ENCODE data around the gene DCAF8.

DCAF8 gene

DNA sequence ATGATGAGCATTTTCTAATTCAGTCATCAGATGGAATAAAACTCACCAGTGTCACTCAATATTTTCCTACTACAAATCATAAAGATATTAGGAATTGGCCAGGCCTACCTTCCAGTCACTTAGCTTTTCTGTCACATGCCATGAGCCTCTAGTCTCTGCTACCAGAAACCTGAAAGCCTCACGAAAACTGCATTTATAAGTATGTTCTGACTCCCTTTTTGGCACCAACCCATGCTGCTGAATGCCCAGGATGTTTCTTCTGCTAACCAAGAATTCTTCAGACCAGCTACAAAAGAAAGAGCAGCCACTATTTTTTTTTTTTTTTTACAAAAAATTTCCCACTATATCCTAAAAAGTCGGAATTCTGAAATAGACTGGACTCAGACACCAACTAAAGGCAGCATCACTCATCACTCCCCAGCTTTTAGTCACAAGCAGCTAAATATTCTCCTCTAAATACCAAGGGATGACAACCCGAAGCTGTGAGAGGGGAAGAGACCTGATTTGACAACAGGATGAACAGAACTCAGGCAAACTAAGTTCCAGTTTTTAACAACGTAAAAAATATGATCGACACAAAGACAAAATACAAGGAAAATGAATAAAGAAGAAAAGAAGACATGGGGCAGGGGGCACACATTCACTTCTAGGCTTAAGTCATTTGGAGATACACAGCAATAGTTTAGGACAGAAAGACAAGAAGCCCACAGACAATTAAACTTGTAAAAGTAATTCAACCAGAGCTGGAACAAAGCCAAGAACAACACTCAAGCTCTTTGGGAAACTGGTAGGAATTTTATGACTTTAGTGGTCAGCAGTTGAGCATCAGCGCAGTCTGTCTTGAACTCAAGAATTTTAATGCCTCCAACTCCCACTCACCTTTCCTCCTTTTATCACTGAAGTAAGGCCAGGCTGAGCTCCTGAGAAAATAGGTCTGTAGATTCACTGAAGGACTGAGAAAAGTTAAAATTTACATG lies 1.7 kb downstream of the DCAF8 start:
- peak; percentile 44 for DNase-seq

DNA sequence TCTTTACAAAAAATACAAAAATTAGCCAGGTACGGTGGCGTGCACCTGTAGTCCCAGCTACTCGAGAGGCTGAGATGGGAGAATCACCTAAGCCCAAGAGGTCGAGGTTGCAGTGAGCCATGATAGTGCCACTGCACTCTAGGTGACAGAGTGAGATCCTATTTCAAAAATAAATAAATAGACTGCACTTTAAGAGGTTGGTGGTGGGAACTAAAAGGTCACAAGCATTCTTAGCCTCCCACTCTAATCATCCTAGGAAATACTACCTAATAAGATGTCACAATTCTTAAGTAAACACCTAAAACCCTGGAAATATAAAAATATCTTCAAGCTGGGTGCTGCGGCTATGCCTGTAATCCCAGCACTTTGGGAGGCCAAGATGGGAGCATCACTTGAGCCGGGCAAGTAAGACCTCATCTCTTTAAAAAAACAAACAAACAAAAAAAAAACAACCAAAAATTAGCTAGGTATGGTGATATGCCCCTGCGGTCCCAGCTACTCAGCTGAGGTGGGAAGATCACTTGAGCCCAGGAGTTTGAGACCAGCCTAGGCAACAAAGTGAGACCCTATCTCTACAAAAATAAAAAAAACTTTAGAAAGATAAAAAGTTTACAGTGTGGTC lies 4.1 kb downstream of the DCAF8 start:
- DNase-seq = no peak

DNA sequence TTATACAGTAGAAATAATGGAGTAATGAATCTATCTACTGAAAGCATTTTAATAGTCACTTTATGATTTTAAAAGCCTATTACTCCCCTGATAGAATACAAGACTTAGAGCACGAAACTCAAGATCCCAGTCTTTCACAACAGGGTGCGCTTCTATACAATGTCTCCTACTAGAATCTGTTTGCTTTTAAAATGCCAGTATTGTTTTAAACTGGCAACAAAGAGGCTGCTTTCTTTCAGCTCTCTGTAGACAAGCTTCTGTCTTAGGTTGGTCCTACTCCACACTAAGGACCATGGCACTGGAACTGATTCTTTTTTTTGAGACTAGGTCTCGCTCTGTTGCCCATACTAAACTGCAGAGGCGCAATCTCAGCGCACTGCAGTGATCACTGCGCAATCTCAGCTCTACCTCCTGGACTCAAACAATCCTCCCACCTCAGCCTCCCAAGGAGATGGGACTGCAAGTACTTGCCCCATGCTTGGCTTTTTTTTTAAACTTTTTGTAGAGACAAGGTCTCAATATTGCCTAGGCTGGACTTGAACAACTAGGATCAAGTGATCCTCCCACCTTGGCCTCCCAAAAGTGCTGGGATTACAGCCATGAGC lies 4.8 kb downstream of the DCAF8 start:
- DNase-seq = no peak

DNA sequence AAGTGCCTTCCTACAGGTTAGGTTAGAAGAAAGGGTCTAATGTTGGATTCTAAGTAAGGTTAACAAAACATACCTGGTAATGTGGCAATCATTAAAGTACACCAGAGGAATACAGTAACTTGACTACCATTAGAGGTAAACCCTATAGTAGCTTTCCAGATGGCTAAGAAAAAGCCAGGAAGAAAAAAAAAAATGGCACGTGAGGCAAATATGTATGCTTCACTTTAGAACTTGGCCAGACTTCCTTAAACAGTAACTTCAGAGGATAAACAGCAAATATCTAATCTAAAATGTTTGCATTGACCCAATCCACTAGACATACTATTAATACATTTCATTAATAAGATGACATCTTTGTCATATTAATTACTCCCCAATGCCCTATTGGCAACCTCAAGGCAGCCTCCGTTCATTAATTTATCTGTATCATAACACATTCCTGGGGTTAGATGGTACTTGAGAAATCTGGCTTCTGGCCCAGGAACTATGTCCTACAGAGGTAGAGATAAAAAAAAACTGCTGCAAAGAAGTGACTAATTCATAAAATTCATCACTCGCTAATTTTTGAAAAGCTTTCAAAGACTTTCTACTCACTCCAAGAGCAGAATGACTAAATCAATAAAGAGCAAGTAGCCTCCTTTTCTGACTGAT lies 5.8 kb downstream of the DCAF8 start:
- peak; percentile 93 for DNase-seq

DNA sequence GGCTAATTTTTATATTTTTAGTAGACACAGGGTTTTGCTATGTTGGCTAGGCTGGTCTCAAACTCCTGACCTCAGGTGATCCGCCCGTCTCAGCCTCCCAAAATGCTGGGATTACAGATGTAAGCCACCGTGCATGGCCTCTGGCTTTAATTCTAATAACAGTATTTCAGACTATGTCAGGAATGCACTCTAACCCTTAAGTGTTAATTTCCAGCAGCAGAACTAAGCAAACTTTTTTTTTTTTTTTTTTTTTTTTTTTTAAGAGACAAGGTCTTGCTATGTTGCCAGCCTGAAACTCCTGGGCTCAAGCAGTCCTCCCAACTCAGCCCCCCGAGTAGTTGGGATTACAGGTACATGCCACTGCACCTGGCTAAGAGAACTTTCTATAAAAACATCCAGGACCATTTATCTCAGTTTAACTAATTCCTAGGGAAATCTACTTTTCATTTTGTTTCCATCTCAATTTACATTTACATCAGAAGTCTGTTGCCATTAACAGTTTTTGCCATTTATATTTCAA lies 6.5 kb downstream of the DCAF8 start:
- DNase-seq = no peak

DNA sequence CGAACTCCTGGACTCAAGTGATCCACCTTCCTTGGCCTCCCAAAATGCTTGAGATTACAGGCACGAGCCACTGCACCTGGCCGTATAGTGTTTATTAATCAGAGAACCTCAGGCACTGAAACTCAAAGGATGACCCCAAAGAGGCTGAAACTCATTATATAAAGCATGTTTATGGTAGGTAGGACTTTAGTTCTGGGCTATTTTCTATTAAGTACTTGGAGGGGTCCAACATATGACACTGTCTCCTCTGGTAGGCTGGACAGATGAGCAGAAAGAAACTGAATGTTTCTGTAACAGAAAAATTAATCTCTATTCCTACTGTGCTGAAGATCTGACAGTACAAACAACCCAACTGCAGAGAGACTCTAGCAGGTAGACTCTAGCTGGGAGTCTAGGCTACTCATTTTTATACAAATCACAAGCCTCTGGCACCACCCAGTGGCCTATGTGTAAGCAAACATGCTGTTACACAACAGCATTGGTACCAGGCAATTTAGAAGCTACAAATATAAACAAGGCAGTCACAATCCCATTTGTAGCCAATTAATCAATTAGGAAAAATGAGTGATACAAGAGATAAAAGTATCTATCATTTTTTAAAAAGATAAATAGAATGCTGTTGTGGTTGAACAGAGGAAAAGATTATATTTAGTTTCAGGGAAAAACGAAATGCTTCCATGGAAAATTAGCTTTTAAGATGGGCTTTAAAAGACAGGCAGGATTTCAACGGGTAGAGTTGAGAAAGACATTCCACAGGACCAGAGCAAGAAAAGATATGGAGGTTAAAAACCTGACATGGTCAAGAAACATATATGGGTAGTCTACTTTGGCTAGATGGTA lies 10.4 kb downstream of the DCAF8 start:
- DNase-seq = peak; percentile 90

DNA sequence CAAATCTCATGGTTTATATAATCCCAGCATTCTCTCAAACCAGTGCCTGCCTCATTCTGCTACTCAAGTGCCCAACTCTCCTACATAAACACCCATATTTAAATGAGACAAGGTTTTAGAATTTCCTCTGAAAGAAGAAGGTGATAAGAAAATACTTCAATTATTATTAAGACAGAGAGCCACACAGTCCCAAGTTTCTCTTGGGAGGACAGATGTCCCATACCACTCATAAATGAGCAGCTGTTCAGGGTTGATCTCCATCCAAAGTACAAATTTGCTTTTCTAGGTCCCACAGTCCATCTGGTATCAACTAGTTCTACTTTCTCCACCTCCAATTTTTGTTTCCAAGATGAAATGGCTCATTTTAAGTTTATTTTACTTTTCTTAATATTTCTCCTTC lies 11.3 kb downstream of the DCAF8 start:
- no peak for DNase-seq

DNA sequence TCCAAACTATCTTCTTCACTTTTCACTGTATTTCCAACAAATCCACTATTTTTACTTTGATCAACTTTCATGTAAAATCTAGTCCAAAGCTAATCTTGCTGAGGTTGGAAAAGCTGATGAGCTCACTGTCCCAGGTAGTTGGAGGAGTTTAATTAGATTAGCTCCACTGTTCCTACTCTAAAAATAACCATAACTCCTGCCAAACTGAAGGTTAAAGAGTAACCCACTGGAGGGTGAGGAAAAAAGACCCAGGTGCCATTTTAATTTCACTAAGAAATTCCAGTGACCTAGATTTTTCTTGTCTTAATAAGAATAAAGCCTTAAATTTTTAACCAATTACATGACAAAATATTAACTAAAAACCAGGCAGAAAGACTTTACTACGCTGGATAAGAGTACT lies 15.3 kb downstream of the DCAF8 start:
- DNase-seq = no peak

DNA sequence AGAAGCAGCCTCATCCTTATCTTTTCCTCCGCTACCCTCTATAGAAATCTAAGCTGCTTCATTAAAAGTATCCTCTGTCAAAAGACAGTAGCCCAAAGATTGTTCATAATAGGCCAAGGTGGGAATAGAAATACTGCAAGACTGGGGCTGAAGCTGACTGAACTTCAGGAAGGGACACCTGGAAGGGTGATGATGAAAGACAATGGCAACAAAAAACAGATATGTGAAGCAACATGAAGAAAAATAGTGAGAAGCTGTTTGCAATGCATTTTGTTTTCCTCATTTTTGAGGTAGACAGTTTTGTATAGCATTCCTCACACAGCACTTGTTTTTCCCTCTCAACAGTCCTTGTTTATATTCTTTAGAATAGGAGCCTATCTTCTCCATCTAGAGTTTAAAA lies 16.9 kb downstream of the DCAF8 start:
- DNase-seq = no peak

DNA sequence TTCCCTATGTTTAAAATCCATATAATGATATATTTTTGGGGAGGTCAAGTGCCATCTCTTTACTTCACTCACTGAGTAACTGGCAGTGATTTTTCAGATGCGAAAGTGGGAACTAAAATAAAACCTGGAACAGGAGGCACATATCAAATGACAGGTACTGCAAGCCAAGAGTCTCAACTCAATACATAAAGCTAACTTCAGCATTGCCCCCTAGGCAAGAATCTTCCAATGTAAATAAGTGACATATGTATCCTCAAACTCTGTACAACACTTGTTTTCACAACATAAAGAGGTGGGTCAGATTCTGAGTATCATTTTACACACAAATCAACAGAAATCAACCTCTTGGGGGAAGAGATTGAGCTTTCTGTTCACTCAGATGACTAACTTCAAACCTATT lies 18.1 kb downstream of the DCAF8 start:
- DNase-seq = no peak

DNA sequence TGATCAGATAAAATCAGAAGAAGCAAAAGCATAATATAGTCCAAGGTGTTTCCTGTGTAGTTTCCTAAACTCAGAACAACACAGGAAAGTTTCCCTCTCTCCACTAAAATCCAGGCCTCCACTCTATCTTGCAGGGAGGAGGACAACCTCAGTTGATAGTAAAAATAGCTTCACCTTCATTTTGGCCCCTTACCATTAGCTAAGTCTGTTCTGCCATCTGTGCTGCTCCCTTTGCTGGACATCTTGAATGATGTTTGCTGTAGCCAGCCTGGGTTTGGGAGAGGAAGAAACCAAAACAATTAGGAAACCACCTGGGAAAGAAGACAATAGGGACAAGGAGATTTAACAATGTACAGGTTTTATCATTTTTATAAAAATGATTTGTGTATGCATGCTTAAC lies 18.6 kb downstream of the DCAF8 start:
- no peak for DNase-seq

DNA sequence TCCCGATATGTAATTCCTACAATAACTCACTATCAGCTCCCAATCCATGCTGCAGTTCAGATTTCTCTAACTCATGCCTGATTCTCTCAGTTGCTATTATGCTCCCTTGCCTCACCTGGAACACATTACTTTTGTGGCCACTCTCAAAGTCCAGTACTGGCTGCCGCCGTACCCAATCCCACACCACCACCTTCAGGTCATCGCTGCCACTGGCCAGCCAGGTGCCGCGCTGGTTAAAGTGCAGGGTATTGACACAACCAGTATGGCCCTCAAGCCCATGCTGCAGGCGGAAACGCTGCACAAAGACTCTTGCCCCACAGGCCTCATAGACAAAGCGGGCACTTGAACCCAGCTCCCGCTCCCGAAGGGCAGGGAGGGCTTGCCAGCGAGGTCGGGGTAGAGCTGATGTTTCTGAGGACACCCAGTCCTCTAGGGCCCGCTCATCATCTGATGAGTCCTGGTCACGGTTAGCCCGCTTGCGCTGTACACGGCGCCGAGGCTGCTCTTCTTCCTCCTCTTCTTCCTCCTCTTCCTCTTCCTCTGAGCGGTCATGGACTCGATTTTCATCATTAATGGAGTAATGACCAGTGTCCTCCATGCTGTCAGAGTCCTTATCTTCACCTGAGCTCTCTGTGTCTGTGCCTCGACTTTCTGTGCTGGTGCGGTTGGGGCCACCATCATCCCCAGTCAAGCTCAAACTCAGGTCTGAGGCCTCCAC lies 22.6 kb downstream of the DCAF8 start:
- DNase-seq = no peak

DNA sequence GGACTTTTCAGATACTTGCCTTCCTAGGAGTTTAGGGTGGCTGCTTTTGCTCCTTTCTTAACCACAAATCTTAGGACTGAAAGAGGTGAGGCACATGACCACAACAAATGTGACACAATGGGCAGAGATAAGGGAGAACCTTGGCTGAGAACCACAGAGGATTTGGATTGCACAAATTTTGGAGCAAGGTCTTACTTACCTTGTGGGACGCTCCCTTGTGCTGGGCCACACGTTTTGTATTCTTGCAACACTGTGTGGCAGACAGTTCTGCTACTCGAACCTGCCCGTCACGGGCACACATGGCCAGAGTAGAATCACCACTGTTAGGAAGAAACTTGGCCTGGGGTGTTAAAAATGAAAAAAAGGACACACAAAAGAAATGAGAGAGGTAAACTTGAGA lies 23.9 kb downstream of the DCAF8 start:
- peak; percentile 48 for DNase-seq

DNA sequence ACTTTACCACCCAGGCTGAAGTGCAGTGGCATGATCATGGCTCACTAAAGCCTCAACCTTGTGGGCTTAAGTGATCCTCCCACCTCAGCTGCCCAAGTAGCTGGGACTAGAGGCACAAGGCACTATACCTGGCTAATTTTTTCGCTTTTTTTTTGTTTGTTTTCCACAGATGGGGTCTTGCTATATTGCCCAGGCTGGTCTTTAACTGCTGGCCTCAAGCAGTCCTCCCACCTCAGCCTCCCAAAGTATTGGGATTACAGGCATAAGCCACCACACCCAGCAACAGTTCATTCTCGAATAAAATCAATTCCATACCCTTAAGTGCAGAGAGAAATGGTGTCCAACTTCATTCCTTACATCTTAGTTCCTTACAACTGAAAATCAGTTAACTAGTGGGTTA lies 24.8 kb downstream of the DCAF8 start:
- no peak for DNase-seq

DNA sequence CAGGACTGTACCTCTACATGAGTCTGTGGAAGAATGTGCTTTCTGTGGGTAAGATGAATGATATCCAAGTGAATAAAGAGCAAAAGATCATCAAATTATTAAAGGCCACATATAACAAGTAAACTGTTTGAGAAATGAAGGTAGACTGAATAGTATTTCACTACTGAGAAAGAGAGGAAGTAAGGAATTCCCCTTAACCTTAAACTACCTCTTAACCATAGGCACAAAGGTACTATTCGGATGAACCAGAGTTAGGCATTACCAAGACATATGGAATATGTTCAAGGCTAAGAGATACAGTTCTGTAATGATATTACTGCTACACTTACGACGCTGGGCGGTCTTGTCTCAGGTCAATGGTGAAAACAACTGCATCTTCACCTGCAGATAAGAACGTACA lies 25.5 kb downstream of the DCAF8 start:
- DNase-seq = no peak

DNA sequence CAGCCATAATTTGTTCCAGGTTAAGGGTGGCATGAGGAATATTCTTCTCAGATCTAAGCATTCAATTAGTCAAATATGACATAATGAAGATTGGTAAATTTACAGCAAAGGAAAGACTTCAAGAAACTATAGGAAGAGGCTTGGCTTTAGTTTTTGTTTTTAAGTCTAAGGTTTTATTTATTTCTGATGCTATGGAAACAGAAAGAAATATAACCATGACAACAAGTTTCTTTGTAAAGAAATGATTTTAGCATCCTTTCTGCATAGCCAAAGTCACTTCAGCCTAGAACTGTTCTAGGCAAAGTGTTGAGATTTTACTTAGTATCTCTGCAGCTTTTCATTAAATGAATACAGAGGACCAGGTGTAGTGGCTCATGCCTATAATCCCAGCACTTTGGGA lies 29.4 kb downstream of the DCAF8 start:
- no peak for DNase-seq

DNA sequence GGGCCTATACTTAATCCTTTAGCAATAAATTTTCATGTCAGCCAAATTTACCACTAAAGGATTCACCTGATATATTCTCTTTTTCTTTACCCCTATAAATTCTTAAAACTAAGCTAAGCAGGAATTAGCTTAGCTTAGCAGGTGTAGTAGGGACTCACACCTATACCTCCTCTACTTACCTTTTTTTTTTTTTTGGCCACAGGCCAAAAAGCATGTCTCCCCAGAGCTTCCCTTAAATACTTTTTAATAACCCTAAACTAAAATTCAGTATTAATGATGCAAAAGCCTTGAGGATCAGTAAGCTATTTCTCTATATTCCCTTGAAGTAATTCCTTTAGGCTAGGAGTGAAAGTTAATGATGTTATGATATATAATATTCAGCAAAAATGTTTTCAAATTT lies 33.9 kb downstream of the DCAF8 start:
- no peak for DNase-seq

DNA sequence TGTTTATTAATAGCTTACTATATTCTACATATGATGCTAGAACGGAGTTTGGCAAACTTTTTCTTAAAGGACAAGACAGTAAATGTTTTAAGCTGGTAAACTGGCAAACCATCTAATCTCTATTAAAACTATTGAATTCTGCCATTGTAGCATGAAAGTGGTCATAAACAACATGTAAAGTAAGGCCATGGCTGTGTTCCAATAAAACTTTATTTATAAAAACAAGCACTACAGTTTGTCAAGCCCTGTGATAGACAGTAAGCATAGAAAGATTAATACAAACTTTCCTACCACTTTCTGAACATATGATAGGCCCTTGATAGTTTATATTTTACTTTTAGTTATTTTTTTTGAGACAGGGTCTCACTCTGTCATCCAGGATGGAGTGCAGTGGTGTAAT lies 34.8 kb downstream of the DCAF8 start:
- DNase-seq = no peak

DNA sequence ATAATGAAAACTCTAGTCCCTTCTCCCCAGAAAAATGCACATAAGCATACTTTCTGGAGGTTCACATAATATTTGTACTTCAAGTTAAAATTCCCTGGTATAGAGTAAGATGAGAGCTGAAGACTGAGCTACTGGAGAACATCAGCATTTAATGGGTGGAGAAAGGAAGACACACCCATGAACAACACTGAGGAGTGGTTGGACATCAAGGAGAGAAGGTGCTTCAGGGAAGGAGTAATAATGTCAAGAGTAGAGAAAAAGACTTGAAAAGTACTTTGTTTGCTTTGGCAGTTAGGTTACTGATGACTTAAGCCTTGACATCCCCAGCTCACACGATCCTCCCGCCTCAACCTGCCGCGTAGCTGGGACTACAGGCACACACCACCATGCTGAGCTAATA lies 35.3 kb downstream of the DCAF8 start:
- DNase-seq = no peak

DNA sequence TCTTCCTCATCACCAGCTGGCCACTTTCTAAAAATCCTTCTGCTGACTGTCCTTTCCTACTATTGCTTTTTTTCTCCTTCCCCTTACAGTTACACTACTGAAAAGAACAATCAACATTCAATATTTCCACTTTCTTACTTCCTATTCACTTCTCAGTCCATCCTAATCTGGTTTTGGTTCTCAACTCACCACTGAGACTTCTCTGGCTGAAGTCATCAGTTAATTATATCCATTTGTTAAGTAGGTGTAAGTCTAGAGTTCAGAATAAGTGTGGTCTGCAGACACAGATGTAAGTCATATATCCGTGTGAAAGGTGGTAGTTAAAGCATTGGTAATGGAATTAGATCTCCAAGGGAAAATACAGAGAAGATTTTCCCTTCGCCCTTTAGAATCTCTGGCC lies 35.7 kb downstream of the DCAF8 start:
- DNase-seq = no peak

DNA sequence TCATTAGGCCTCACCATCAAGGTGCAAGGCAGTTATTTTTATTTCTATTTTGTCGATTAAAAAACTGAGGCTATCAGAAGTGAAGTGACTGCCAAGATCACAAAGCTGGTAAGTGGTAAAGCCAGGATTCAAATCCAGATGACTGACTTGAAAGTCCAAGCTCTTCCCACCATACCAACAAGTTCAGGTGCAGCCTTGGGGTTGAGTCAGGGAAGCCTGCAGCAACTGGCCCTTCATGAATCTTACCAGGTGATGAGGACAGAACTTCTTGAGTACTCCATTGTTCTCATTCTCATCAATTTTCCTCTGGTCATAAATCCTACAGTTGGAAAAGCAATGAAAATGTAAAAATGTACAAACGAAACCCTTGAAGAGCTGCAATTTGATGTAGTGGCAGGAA lies 37.0 kb downstream of the DCAF8 start:
- no peak for DNase-seq

DNA sequence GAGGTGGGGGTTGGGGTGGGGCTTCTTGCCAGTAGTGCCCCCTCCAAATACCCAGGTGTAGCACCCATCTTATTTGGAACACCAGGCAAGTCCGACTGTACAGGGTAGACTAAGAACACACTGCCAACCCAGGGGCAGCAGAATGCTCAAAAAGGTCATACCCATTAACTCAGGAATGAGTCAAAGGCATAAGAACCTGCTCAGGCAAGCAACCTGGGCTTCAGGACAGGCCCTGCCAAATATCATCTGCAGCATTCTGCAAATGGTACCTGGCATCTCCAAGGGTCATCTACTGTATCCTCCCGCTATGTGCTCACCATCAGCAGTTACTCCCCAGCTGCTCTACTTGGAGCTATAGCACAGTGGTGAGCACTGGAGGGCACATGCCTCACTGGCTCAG lies 37.7 kb downstream of the DCAF8 start:
- DNase-seq = no peak
